IMR-90 (cell line): ENCODE results near the gene TMEM184B.

Source experiments
- CTCF ChIP-seq: conservative IDR thresholded peaks from 2 replicates; pipeline ENCODE4 v1.5.1; 2012; ENCODE audit warnings: mild to moderate bottlenecking, low read depth, low read length, improper control_type of control experiment
- MAFK ChIP-seq: IDR thresholded peaks from 2 replicates; pipeline ENCODE4 v1.6.1; 2012; ENCODE audit warnings: low read depth, low read length, improper control_type of control experiment
- POLR2A ChIP-seq: IDR thresholded peaks from 2 replicates; pipeline ENCODE4 v1.6.1; 2012; ENCODE audit warnings: mild to moderate bottlenecking, low read depth, low read length

GRCh38 chr22:38233427-38233826 lies 39.4 kb downstream of the TMEM184B start:
- TF ChIP-seq MAFK (no peak), CTCF (no peak), POLR2A (no peak)
